Kidney (tissue), 14 donors: Measurements from ENCODE around the gene NDST1. TPM values are rescaled to one million over a fixed set of nuclear protein-coding genes. Genes with fewer than 3 reads are reported as not detected.

ENCODE experiments used
- DNase-seq, 5 donors: peaks; one replicate each; pipeline ENCODE4 v3.0.0-alpha.2; 2013 to 2020
- FAIRE-seq: peaks from 2 replicates; lab custom pipeline; 2012; peaks lifted over from hg19 to GRCh38; lab: Jason Lieb, UNC
- H3K27ac ChIP-seq, 2 donors: one replicate each; pipeline ENCODE4 v1.7.0; 2013; ENCODE audit warnings: low read depth in 2 of 2, low read length in 2 of 2, inconsistent platforms in 1 of 2
- H3K27me3 ChIP-seq: one replicate; pipeline ENCODE4 v1.7.1; 2013; ENCODE audit warnings: low read length, inconsistent platforms; ENCODE audit not compliant: control insufficient read depth, insufficient read depth
- H3K36me3 ChIP-seq, 3 donors: one replicate each; pipeline versions ENCODE4 v1.7.0 to v1.7.1; 2013; ENCODE audit warnings: low read length in 3 of 3, control low read depth in 1 of 3, inconsistent platforms in 1 of 3; ENCODE audit not compliant: insufficient read depth in 3 of 3, control insufficient read depth in 2 of 3
- H3K4me1 ChIP-seq, 3 donors: one replicate each; pipeline versions ENCODE4 v1.7.0 to v1.7.1; 2013; ENCODE audit warnings: low read length in 3 of 3, inconsistent platforms in 1 of 3, low read depth in 1 of 3; ENCODE audit not compliant: control insufficient read depth in 2 of 3, insufficient read depth in 2 of 3
- H3K4me3 ChIP-seq, 3 donors: one replicate each; pipeline versions ENCODE4 v1.7.0 to v1.8.1; 2013; ENCODE audit warnings: low read length in 3 of 3, control low read depth in 1 of 3, inconsistent platforms in 1 of 3
- H3K9ac ChIP-seq, 3 donors: one replicate each; pipeline versions ENCODE4 v1.7.0 to v1.7.1; 2013; ENCODE audit warnings: low read length in 3 of 3, control low read depth in 1 of 3, inconsistent platforms in 1 of 3
- H3K9me3 ChIP-seq, 3 donors: one replicate each; pipeline versions ENCODE4 v1.7.0 to v1.7.1; 2013; ENCODE audit warnings: low read length in 3 of 3, control low read depth in 1 of 3, inconsistent platforms in 1 of 3; ENCODE audit not compliant: control insufficient read depth in 2 of 3, insufficient read depth in 1 of 3
- intact Hi-C: fragments of 100-400 bp; cut with DNase I; formaldehyde crosslinking; loops from one replicate; pipeline ENCODE4 v1.11.1; 2022
- polyA plus RNA-seq: library from polyadenylated mRNA; stranded (reverse); fragments of 350-450 nt; fragmentation: Illumina TruSeq; extraction: RNeasy Lipid Tissue Mini Kit (QIAGEN cat#74804); gene quantifications from one replicate; pipeline ENCODE4 v1.2.3, GENCODE V29; 2014; ENCODE audit warnings: low read depth, low replicate concordance; ENCODE audit not compliant: insufficient read depth
- total RNA-seq: library from RNA; stranded (reverse); fragmentation: NEBNext Ultra II Directional; extraction: Animal tissue kit (Norgen Biotek cat#: 25700); gene quantifications from one replicate; pipeline ENCODE4 v1.2.1, GENCODE V29; 2021
- TF ChIP-seq, protein P1 (sequence below): IDR thresholded peaks from 3 replicates; pipeline ENCODE4 v1.5.1; 2012; ENCODE audit warnings: mild to moderate bottlenecking, moderate library complexity, borderline replicate concordance; ENCODE audit not compliant: insufficient read depth; ENCODE audit errors: extremely low read depth
- donor health status: control.
- donor health status: control.
- donor health status: control.
- donor health status: control.
- donor health status: control.
- donor health status: DM: yes; HTN: yes; CAD: no.
- donor health status: Normal renal cell carcinoma (clear cell type).

Gene NDST1
- total and polyA plus RNA-seq, 2 donors from 2014 or later: 11.7 to 60.7 TPM

DNA sequence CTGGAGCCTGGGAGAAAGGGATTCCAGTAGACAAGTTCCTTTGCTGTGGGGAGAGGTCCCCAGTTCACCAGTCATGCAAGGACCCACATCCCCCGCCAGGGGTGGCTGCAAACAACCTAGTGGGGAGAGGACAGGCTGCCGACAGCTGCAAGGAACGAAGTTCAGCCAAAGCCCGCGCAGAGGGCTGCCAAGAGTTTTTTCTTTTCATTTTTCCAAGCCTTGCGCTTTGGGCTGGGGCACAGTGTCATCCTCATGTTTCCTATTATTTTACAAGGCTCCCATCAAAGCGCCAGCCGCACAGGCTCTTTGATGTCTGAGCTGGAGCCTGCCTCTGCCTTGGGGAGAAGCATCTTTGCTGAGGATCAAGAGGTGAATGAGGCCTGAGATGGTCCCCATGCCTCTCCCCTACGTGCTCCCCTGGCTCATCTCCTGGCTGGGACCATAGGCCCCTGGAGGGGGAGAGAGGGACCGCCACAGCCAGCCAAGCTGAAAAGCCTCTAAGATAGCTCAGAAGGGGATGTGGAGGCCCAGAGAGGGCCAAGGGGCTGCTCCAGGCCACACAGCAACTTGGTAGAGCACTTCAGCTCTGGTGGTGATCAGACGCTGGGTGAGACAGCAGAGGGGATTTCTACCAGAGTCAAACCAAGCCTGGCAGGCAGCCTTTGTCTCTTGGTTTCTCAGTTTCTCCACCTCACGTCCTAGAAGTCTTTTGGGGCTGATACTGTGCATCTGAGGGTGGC, 82.1 kb downstream of the NDST1 start:
- Histone ChIP-seq H3K36me3 (no peaks in the 10 kb centered on the region), H3K27ac (peak overlapping the region; percentile 54), H3K9ac (peak overlapping the region in 1 of 3 donors; percentile 47), H3K4me1 (peaks cover 0 to 24% (median 8%) of the 10 kb centered on the region in 3 donors), H3K27me3 (no peaks in the 10 kb centered on the region), H3K9me3 (no peaks in the 10 kb centered on the region), H3K4me3 (no peak overlapping the region)
- FAIRE-seq (no peak), DNase-seq (peak in 4 of 5 donors; percentile 73 to 94 (median 86))
- TF ChIP-seq, protein P1, sequence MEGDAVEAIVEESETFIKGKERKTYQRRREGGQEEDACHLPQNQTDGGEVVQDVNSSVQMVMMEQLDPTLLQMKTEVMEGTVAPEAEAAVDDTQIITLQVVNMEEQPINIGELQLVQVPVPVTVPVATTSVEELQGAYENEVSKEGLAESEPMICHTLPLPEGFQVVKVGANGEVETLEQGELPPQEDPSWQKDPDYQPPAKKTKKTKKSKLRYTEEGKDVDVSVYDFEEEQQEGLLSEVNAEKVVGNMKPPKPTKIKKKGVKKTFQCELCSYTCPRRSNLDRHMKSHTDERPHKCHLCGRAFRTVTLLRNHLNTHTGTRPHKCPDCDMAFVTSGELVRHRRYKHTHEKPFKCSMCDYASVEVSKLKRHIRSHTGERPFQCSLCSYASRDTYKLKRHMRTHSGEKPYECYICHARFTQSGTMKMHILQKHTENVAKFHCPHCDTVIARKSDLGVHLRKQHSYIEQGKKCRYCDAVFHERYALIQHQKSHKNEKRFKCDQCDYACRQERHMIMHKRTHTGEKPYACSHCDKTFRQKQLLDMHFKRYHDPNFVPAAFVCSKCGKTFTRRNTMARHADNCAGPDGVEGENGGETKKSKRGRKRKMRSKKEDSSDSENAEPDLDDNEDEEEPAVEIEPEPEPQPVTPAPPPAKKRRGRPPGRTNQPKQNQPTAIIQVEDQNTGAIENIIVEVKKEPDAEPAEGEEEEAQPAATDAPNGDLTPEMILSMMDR: peak; percentile 56
- intact Hi-C loops: loop anchor here (10.0 kb wide), 1 partner anchor 65 kb away; no protein-coding TSS in a partner anchor

- Histone ChIP-seq H3K9ac (no peak overlapping the region), H3K4me1 (peaks cover 0 to 32% (median 8%) of the 10 kb centered on the region in 3 donors), H3K36me3 (no peaks in the 10 kb centered on the region), H3K9me3 (no peaks in the 10 kb centered on the region), H3K4me3 (no peak overlapping the region), H3K27ac (peak overlapping the region in 1 of 2 donors; percentile 13), H3K27me3 (no peaks in the 10 kb centered on the region)
- DNase-seq (peak in 4 of 5 donors; percentile 69 to 91 (median 74)), FAIRE-seq (no peak)
- intact Hi-C loops: no loop called here
- TF ChIP-seq, protein P1: no peak
Observed at GRCh38 chr5:150590979-150591695, 83.2 kb downstream of the NDST1 start.

DNA sequence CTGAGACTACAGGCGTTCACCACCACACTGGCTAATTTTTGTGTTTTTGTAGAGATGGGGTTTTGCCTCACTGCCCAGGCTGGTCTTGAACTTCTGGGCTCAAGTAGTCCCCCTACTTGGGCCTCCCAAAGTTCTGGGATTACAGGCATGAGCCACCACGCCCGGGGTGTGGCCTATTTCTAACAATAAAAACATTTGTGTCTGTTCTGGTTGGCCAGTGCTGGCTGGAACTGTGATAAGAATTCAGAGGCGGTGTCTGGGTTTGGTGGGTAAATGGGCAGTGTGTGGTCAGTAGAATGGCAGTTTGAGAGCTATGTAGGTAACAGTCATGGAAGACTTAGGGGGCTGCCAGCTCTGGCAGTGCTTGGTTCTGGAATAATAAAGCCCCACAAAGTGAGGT, 85.7 kb downstream of the NDST1 start:
- no peaks in the 10 kb centered on the region for H3K9me3 ChIP-seq
- FAIRE-seq: no peak
- no peak overlapping the region for H3K4me3 ChIP-seq
- no peak for DNase-seq
- TF ChIP-seq, protein P1: no peak
- intact Hi-C loops: no loop called here
- no peaks in the 10 kb centered on the region for H3K36me3 ChIP-seq
- H3K9ac ChIP-seq: no peak overlapping the region
- H3K4me1 ChIP-seq: peaks cover 0 to 32% (median 8%) of the 10 kb centered on the region in 3 donors
- no peak overlapping the region for H3K27ac ChIP-seq
- H3K27me3 ChIP-seq: no peaks in the 10 kb centered on the region
